Endothelial cell of umbilical vein (primary cell): Measurements from ENCODE around the gene SLC25A13. TPM values are rescaled to one million over a fixed set of nuclear protein-coding genes. Genes with fewer than 3 reads are reported as not detected.

Experiments used
- BruUV-seq: library from RNA; stranded (reverse); fragments of 400-500 nt; replicated peaks from 2 replicates; lab custom pipeline; 2021; lab: Mats Ljungman, UMichigan
- CTCF ChIA-PET: fragments of 300-600, 350-600 bp; sonication (Branson Sonifier 250); formaldehyde crosslinking; loops from one replicate; lab custom pipeline; 2021; ENCODE audit warnings: antibody characterized with exemption, inconsistent platforms; lab: Charles Lee
- POLR2A ChIA-PET: fragments of 300-600, 350-600 bp; sonication (Branson Sonifier 250); formaldehyde crosslinking; loops from one replicate; lab custom pipeline; 2021; ENCODE audit warnings: antibody characterized with exemption, inconsistent platforms; lab: Charles Lee
- DNase-seq: peaks from one replicate; pipeline ENCODE4 v3.0.0-alpha.2; 2011; ENCODE audit warnings: low read depth, low spot score
- FAIRE-seq: peaks from 2 replicates; lab custom pipeline; 2011; peaks lifted over from hg19 to GRCh38; lab: Jason Lieb, UNC
- H2AFZ ChIP-seq: 2 replicates; pipeline ENCODE4 v1.6.0; 2012; ENCODE audit warnings: low read depth, low read length, control low read depth, inconsistent platforms
- H3K27ac ChIP-seq: 2 replicates; pipeline ENCODE4 v1.5.1; 2011; ENCODE audit warnings: low read depth, mild to moderate bottlenecking, control low read depth, low read length, moderate library complexity; ENCODE audit not compliant: insufficient read depth
- H3K27me3 ChIP-seq, 2 experiments: 2 replicates each; pipeline versions ENCODE4 v1.6.0 to v1.6.1; 2011; ENCODE audit warnings: low read length in 2 of 2, mixed read lengths in 1 of 2; ENCODE audit not compliant: control insufficient read depth in 2 of 2, insufficient read depth in 2 of 2
- H3K36me3 ChIP-seq, 2 experiments: 2 replicates in 1 of 2; 3 replicates in 1 of 2; pipeline ENCODE4 v1.5.1; 2011; ENCODE audit warnings: low read length in 2 of 2, mild to moderate bottlenecking in 1 of 2, moderate library complexity in 1 of 2; ENCODE audit not compliant: control insufficient read depth in 2 of 2, insufficient read depth in 2 of 2; ENCODE audit errors: extremely low read depth in 1 of 2
- H3K4me1 ChIP-seq: 3 replicates; pipeline ENCODE4 v1.5.1; 2011; ENCODE audit warnings: mild to moderate bottlenecking, low read length; ENCODE audit not compliant: control insufficient read depth, insufficient read depth; ENCODE audit errors: extremely low read depth
- H3K4me2 ChIP-seq: 2 replicates; pipeline ENCODE4 v1.6.1; 2011; ENCODE audit warnings: low read length, control low read depth, mixed read lengths; ENCODE audit not compliant: insufficient read depth
- H3K4me3 ChIP-seq, 3 experiments: fragments of 200-600 bp in 1 of 3; sonication (generic), shearing (Covaris generic) in 1 of 3; replicated peaks in 1 of 3; 2 replicates each; pipeline ENCODE4 v1.5.1; 2011 to 2016; ENCODE audit warnings: control low read depth in 3 of 3, low read length in 3 of 3, mild to moderate bottlenecking in 2 of 3, inconsistent platforms in 1 of 3, low read depth in 1 of 3, moderate library complexity in 1 of 3; ENCODE audit not compliant: insufficient read depth in 1 of 3
- H3K79me2 ChIP-seq: 2 replicates; pipeline ENCODE4 v1.6.0; 2012; ENCODE audit warnings: low read length, inconsistent platforms; ENCODE audit not compliant: control insufficient read depth, insufficient read depth
- H3K9ac ChIP-seq: replicated peaks from 2 replicates; pipeline ENCODE3; 2011; ENCODE audit warnings: low read length, control low read depth; ENCODE audit not compliant: insufficient read depth; ENCODE audit errors: extremely low read depth
- H3K9me1 ChIP-seq: replicated peaks from 3 replicates; pipeline ENCODE4 v1.6.0; 2011; ENCODE audit warnings: mild to moderate bottlenecking, low read length; ENCODE audit not compliant: control insufficient read depth, insufficient read depth; ENCODE audit errors: extremely low read depth
- H3K9me3 ChIP-seq: replicated peaks from 2 replicates; pipeline ENCODE4 v1.5.1; 2012; ENCODE audit warnings: low read length, inconsistent platforms; ENCODE audit not compliant: control insufficient read depth, insufficient read depth
- H4K20me1 ChIP-seq: replicated peaks from 2 replicates; pipeline ENCODE3; 2011; ENCODE audit warnings: mild to moderate bottlenecking, low read length; ENCODE audit not compliant: control insufficient read depth, insufficient read depth; ENCODE audit errors: extremely low read depth
- CTCF ChIP-seq, 2 donors: IDR thresholded peaks; 1 replicate in 1 of 2; 2 replicates in 1 of 2; pipeline ENCODE4 v1.5.1; 2011; ENCODE audit warnings: low read length in 2 of 2, mild to moderate bottlenecking in 2 of 2, moderate library complexity in 2 of 2, control low read depth in 1 of 2, inconsistent platforms in 1 of 2, low read depth in 1 of 2; ENCODE audit not compliant: insufficient read depth in 1 of 2; ENCODE audit errors: extremely low read depth in 1 of 2
- EZH2 ChIP-seq: IDR thresholded peaks from 2 replicates; pipeline ENCODE4 v1.6.1; 2012; ENCODE audit warnings: borderline replicate concordance, low read depth, mild to moderate bottlenecking, moderate library complexity, low read length, inconsistent platforms; ENCODE audit not compliant: severe bottlenecking
- FOS ChIP-seq: IDR thresholded peaks from 2 replicates; pipeline ENCODE4 v1.6.1; 2011; ENCODE audit warnings: mild to moderate bottlenecking, low read length, moderate library complexity, borderline replicate concordance; ENCODE audit not compliant: insufficient read depth
- GATA2 ChIP-seq: IDR thresholded peaks from 2 replicates; pipeline ENCODE4 v1.7.0; 2011; ENCODE audit warnings: low read depth, mild to moderate bottlenecking, moderate library complexity, mixed read lengths, low read length; ENCODE audit not compliant: insufficient read length, insufficient read depth
- JUN ChIP-seq: IDR thresholded peaks from 2 replicates; pipeline ENCODE4 v1.6.1; 2011; ENCODE audit warnings: borderline replicate concordance, low read depth; ENCODE audit not compliant: insufficient read length, insufficient read depth
- MAX ChIP-seq: IDR thresholded peaks from 2 replicates; pipeline ENCODE4 v1.6.1; 2011; ENCODE audit not compliant: insufficient read depth, insufficient read length
- MYC ChIP-seq: IDR thresholded peaks from one replicate; pipeline ENCODE4 v1.6.1; 2011; ENCODE audit warnings: mild to moderate bottlenecking, low read depth, low read length
- POLR2AphosphoS5 ChIP-seq: IDR thresholded peaks from 2 replicates; pipeline ENCODE4 v1.6.1; 2012; ENCODE audit warnings: low read depth, mild to moderate bottlenecking, control low read depth, low read length, moderate library complexity; ENCODE audit not compliant: insufficient read depth
- dilution Hi-C: fragments of 300-500 bp; cut with MboI; formaldehyde crosslinking; loops from one replicate; pipeline ENCODE4 v1.15.0; 2019; ENCODE audit warnings: low sequenced_read_pairs; ENCODE audit not compliant: extremely low pct_ligation_motif_present
- intact Hi-C: fragments of 100-400 bp; cut with micrococcal nuclease; formaldehyde crosslinking; loops from one replicate; pipeline ENCODE4 v1.10.0; 2022
- polyA plus RNA-seq, 4 experiments: library from polyadenylated mRNA; depleted of rRNA in 3 of 4; stranded (reverse) in 3 of 4; unstranded in 1 of 4; fragments of >200 nt; gene quantifications; 2 replicates each; pipeline versions ENCODE4 v1.2.1 to v1.2.3, GENCODE V29; 2011 to 2012; ENCODE audit warnings: missing spikeins in 1 of 4
- total RNA-seq: library from RNA; stranded (reverse); gene quantifications from 2 replicates; pipeline ENCODE4 v1.2.3, GENCODE V29; 2021

Gene SLC25A13
- total and polyA plus RNA-seq, 2 donors (not counting 3 experiments of a cell fraction or from before 2014, with no cell fraction given) = 13.2 to 34.4 TPM

GRCh38 chr7:96084881-96085553, 236.9 kb downstream of the SLC25A13 start:
- Histone ChIP-seq H3K27me3 (no peaks in the 10 kb centered on the region), H3K9me1 (no peaks in the 10 kb centered on the region), H2AFZ (peak overlapping the region; percentile 28), H4K20me1 (no peaks in the 10 kb centered on the region), H3K36me3 (no peaks in the 10 kb centered on the region), H3K79me2 (no peaks in the 10 kb centered on the region), H3K4me1 (peaks cover 31% of the 10 kb centered on the region), H3K27ac (peak overlapping the region; percentile 57), H3K9me3 (no peaks in the 10 kb centered on the region), H3K4me2 (peak overlapping the region; percentile 52), H3K9ac (peak overlapping the region; percentile 9), H3K4me3 (no peak overlapping the region)
- DNase-seq (peak; percentile 72), FAIRE-seq (peak; percentile 48)
- ChIA-PET POLR2A (no interaction called here), CTCF (interaction anchor here (0.8 to 2.7 kb wide), 6 partner anchors 8 to 943 kb away, joined by 3 to 10 read pairs (median 4); no protein-coding TSS in a partner anchor)
- intact Hi-C loops = loop anchor here (1.0 to 5.0 kb wide), 2 partner anchors 72 to 199 kb away; no protein-coding TSS in a partner anchor
- dilution Hi-C loops = no loop called here
- BruUV-seq = no TSS peak
- TF ChIP-seq MAX (no peak), JUN (peak; percentile 71), FOS (peak; percentile 90)

GRCh38 chr7:96080027-96080426, 241.9 kb downstream of the SLC25A13 start:
- dilution Hi-C loops = no loop called here
- FAIRE-seq = no peak

More at GRCh38 chr7:96080027-96080426, 241.9 kb downstream of the SLC25A13 start:
- H3K4me2 ChIP-seq = no peak overlapping the region
- TF ChIP-seq POLR2AphosphoS5 (no peak), MAX (no peak), JUN (no peak), EZH2 (no peak), MYC (no peak), GATA2 (no peak), CTCF (IDR thresholded peaks at IDR 0.05; ENCODE audit: extremely low read depth in 1 of 2, insufficient read depth in 1 of 2, low read depth in 1 of 2, low read length in 2 of 2) (no peak)
- DNase-seq = no peak
- H3K27ac ChIP-seq = no peak overlapping the region
- peaks cover 0 to 3% of the 10 kb centered on the region in 2 experiments for H3K27me3 ChIP-seq
- intact Hi-C loops = no loop called here
- H3K36me3 ChIP-seq = no peaks in the 10 kb centered on the region
- no peaks in the 10 kb centered on the region for H3K9me1 ChIP-seq
- H3K9me3 ChIP-seq = no peaks in the 10 kb centered on the region
- ChIA-PET CTCF (interaction anchor here (1.7 kb wide), 1 partner anchor 948 kb away, joined by 7 read pairs; no protein-coding TSS in a partner anchor), POLR2A (no interaction called here)
- no peaks in the 10 kb centered on the region for H3K79me2 ChIP-seq
- no peak overlapping the region for H3K9ac ChIP-seq
- H2AFZ ChIP-seq = no peak overlapping the region
- peaks cover 14% of the 10 kb centered on the region for H3K4me1 ChIP-seq
- BruUV-seq = no TSS peak
- H4K20me1 ChIP-seq = no peaks in the 10 kb centered on the region
- H3K4me3 ChIP-seq = no peak overlapping the region
